GM12875 (cell line): ENCODE results near the gene RHCG.

Experiments
- H3K4me3 ChIP-seq: one replicate; pipeline ENCODE4 v1.5.1; 2011; ENCODE audit warnings: low read depth, low read length, control low read depth
- TF ChIP-seq, protein P1 (sequence below): IDR thresholded peaks from 2 replicates; pipeline ENCODE4 v1.5.1; 2011; ENCODE audit warnings: low read depth, mild to moderate bottlenecking, control low read depth, inconsistent platforms, low read length, moderate library complexity, borderline replicate concordance; ENCODE audit not compliant: insufficient read depth

The RHCG gene

DNA sequence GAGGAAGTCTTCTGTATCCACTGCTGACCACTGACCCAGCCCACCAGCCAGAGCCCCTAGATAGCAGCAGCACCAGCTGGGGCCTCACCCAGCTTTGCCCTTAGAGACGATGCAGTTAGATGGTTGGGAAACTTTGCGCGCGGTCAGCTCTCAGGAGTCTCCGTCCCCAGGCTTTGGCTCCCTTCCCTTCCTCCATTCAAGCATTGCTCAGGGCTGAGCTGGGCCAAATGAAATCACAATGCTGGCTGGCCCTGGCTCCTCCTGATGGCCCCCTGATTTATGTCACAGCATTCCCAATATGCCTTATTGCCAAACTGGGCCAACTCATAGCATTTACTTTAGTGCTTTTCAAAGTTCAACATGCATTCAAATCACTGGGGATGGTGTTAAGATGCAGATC, 34.6 kb upstream of the RHCG start:
- no peak overlapping the region for H3K4me3 ChIP-seq

DNA sequence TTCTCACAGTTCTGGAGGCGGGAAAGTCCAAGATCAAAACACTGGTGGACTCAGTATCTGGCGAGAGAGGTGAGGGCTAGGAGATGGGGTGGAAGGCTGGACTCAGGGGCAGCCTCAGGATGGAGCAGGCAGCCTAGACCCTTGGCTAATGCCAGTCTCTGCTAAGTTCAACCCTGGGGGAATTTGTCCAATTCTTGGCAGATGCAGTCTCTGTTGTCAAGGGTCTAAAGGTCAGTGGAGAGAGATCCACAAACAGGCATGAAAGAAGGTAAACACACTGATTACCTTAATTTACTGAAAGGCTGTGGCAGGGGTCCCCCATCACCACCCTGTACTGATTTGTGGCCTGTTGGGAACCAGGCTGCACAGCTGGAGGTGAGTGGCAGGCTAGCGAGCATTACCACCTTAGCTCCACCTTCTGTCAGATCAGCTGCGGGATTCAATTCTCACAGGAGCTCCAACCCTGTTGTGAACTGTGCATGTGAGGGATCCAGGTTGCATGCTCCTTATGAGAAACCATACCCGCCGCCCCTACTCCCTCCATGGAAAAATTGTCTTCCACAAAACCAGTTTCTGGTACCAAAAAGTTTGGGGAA, 32.5 kb upstream of the RHCG start:
- TF ChIP-seq, protein P1, sequence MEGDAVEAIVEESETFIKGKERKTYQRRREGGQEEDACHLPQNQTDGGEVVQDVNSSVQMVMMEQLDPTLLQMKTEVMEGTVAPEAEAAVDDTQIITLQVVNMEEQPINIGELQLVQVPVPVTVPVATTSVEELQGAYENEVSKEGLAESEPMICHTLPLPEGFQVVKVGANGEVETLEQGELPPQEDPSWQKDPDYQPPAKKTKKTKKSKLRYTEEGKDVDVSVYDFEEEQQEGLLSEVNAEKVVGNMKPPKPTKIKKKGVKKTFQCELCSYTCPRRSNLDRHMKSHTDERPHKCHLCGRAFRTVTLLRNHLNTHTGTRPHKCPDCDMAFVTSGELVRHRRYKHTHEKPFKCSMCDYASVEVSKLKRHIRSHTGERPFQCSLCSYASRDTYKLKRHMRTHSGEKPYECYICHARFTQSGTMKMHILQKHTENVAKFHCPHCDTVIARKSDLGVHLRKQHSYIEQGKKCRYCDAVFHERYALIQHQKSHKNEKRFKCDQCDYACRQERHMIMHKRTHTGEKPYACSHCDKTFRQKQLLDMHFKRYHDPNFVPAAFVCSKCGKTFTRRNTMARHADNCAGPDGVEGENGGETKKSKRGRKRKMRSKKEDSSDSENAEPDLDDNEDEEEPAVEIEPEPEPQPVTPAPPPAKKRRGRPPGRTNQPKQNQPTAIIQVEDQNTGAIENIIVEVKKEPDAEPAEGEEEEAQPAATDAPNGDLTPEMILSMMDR: no peak
- H3K4me3 ChIP-seq: no peak overlapping the region

More for the DNA sequence above, 34.6 kb upstream of the RHCG start:
- TF ChIP-seq, protein P1: no peak

DNA sequence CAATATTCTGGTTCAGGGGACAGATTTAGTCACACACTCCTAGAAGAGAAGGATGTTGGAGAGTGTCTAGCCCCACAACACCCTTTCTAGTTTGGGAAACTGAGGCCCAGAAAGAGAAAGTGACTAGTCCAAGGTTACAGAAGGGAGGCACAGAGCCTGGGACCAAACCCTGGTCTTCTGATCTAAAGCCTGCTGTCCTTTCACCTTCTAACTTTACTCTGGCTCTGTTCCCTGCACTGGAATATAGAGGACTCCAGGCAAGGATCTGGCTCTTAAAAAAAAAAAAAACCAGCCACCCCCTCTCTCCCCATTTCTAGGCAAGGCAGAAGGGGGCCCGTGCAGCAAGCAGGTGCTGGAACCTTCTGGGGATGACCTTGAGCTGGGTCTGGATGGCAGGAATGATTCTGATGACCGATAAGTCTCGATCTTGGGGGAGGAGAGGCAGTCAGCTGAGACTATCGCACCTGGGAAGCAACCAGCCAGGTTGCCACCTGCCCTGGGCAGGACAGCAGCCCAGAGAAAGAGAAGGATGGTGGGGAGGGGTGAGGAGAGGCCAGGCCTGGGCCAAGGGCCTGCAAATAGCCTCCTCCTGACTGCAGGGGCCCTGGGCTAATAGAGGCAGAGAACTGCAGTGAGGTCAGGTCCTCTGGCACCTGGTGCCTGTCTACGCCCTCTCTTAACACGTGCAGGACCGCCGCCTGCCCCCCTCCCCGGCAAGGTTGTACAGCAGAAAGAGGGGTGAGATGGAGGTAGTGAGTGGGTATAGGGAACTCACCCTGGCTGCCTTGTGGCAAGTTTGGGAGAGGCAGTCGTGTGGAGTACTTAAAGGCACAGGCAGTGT, 30.4 kb upstream of the RHCG start:
- H3K4me3 ChIP-seq: no peak overlapping the region
- TF ChIP-seq, protein P1: no peak

DNA sequence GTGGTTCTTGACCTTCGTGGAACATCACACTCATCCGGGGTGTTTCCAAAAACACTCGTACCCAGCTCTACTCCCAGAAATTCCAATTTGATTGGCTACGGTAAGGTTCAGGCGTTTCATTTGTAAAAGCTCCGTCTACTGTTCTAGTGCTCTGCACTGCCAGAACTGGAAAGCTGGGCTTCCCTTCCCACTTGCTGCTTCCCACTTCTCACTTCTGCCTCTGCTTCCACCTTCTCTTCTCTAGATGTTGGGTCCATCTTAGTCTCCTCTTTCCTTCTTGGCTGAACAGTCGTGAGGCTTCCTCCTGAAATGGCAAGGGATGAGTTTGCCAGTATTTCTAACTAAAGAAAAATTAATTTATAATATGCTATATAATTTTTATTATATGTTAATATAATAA, 29.8 kb upstream of the RHCG start:
- TF ChIP-seq, protein P1: no peak

DNA sequence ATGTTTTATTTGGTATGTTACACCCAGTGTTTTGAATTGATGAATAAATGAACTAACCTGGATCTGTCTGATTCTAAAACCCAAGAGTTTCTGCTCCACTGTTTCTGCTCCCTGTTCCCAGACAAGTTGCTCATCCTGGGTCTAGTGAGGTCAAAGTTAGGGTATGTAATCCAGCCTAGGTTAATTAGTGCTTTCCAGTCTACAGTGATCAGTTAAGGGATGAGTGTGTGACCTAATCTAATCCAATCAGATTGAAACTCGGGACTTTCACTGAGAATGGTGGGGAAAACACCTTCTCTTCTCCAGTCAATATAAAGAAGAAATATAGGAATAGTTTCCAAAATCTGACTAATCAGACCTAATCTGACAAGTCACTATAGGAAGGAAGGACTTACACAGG, 27.8 kb upstream of the RHCG start:
- no peak overlapping the region for H3K4me3 ChIP-seq
- TF ChIP-seq, protein P1: no peak

More for the DNA sequence above, 29.8 kb upstream of the RHCG start:
- no peak overlapping the region for H3K4me3 ChIP-seq

DNA sequence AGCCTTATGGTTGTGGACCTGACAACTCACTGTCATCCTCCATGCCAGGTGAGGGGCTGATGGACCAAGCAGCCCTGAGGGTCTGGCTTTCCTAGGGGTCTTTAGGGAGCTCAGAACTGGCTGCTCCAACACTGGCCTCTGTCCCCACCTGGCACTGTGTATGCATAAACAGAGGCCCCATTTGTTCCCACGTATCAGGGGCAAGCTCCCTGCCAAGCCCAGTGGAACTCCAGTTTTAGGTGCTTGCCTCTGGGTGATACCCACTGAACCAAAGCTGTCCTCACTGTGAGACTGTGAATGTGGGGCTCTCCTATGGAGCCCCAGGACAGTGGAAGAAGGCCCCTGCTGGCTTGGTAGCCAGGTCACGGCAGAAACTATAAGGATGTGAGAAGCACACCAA, 26.7 kb upstream of the RHCG start:
- TF ChIP-seq, protein P1: no peak
- no peak overlapping the region for H3K4me3 ChIP-seq

DNA sequence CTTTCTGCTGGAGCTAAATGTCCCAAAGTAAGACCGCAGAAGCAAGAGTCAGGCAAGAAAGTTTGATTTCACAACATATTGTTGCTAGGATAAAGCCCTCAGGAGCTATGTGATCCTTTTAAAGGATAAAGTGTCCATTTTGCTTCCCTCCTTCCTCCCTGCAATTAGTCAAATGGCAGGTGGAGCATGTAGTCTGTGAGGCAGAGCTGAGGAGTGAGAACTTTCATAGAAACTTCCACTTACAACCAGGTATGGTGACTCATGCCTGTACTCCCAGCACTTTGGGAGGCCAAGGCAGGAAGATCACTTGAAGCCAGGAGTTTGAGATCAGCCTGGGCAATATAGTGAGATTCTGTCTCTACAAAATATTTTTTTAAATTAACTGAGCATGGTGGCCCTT, 25.2 kb upstream of the RHCG start:
- TF ChIP-seq, protein P1: no peak
- H3K4me3 ChIP-seq: no peak overlapping the region
